Stimulated activated CD4-positive, alpha-beta T cell treated with anti-CD3 and anti-CD28 coated beads, Interleukin-15, amount 100 ng/mL, for 24 hours (primary cell): Measurements from ENCODE around the gene CAMK2A.

Experiments used
- DNase-seq: peaks from one replicate; pipeline ENCODE4 v3.0.0-alpha.2; 2020

Gene CAMK2A

GRCh38 chr5:150289551-150290390 is at the start of gene CAMK2A:
CAMK2A (minus strand) TSS chr5:150289773; CDS start chr5:150289625, 148 bp downstream.
- DNase-seq: no peak

- no peak for DNase-seq
Observed at GRCh38 chr5:150339165-150339564, 49.6 kb upstream of the CAMK2A start.

DNA sequence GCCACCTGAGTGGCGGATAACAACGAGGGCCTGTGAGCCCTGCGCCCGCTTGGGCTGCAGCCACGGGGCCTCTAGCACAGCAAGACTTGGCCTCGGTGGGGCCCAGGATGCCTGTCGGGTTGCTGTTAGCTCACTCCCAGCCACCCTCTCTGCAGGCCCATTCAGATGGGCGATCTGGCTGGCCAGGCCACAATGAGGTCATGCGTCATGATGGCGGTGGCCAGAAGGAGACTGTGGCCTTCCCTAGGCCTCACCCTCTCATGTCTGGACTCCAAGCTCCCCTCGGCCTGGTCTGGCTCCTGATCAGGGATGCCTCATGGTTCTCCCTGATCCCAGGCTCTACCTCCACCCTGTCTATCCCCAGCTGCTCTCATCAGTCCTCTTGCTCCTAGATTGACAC is 49.0 kb upstream of the CAMK2A start:
- DNase-seq: no peak

DNA sequence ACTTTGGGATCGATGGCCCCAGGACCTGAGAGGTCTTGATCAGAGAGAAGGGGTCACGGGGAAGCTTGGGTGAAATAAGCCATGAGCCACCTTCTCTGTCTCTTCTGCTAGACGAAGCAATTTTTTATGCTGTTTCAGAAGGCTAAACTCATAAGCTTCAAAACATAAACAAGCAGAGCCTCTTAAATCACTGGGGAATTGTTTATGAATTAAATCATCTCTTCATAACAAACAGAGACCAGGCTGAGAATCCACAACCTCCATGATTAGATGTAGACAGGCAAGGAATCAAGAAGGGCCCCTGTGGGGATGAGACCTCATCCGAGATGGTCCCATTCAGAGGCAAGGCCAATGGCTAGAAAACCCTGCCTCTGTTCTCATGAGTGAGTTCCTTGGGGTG is 46.2 kb upstream of the CAMK2A start:
- no peak for DNase-seq

- no peak for DNase-seq
Observed at GRCh38 chr5:150333400-150333799, 43.8 kb upstream of the CAMK2A start.

DNA sequence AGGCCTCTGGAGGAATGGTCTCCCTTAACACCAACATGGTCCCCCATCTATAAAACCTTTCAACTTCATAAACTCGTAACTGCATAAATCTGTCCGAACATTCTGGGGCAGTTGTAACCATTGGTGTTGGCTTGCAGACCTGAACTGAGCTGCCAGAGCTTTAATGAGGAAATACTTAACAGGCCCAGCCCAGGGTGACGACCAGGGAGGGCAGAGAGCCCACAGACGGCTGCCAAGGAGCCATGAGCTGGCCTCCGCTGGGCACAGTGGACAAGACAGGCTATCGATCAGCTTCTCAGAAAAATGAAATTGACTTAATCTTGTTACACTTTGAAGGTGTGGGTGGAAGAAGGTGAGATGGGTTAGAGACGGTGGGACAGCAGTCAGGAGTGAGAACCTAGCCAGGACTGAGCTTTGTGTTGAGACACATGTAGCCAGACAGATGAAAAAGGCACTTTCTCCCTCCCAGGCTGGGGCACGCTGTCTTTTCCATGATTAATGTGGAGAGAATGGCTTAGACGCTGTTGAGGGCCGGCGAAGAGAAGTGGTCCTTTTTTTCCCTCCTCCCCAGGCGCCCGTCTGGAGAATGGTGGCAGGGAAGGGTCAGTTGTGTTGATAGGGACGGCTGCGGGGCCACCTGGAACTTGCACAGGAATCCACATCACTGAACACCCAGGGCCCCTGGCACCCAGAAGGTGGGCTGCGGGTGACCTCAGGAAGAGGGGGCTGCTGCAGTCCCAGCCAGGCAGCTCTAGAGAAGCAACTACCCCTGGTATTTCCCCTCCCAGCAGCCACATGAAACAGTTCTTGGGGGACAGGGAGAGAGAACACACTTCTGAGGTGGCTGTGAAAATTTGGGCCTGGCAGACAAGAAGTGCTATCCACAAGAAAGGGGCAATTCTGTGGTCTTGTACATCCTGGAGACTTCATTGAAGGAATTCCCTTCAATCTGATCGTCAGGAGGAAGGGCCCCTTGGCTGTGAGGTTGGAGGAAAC is 40.6 kb upstream of the CAMK2A start:
- DNase-seq: no peak

DNA sequence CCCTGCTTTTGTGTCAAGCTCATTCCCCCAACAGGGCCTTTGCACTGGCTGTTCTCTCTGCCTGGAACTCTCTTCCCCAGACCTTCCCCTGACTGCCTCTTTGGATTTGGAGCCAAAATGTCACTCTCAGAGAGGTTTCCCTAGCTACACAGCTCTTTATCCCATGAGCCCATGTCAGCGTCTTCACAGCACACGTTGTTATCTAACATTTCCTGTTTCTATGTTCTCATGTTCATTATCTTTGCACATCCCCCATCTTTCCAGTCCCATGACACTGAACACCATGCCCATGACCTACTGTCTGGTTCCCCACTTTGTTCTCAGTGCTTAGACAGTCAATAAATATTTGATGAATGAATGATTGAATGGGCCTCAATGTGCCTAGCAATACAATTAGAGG is 39.5 kb upstream of the CAMK2A start:
- no peak for DNase-seq

DNA sequence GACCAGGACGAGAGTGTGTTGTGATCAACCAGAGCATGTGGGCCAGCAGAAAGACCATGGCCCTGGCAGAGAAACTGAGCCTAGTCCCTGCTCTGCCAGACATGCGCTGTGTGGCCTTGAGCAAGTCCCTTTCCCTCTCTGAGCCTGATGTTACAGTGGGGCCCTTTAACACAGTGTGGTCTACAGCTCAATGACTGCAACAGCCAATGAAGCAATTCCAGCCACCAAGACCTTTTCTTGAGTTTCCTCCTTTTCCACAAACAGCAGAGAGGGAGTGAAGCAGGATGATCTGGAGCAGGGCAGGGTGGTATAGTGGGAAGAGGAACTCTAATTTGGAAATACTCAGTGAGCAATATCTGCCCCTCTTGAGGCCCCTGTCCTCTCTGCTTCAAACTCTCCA is 38.9 kb upstream of the CAMK2A start:
- no peak for DNase-seq

DNA sequence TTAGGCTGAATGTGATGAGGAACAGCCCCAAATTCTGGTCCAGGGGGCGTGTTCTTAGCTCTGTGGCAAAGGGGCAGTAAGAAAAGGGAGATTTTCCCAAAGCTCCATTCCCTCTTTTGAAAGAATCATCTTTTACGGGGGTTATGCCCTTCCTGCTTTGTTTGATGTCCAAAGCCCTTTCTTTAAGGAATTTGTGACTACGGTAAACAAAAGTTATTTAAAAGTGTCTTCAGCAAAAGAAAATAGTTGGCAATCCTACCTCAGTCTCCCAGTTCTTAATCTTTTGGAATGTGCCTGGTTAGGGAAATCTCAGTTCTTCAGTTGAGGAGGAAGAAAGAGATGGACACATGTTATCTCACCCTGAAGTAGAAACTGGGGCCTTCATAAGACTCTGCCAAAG is 37.6 kb upstream of the CAMK2A start:
- no peak for DNase-seq

DNA sequence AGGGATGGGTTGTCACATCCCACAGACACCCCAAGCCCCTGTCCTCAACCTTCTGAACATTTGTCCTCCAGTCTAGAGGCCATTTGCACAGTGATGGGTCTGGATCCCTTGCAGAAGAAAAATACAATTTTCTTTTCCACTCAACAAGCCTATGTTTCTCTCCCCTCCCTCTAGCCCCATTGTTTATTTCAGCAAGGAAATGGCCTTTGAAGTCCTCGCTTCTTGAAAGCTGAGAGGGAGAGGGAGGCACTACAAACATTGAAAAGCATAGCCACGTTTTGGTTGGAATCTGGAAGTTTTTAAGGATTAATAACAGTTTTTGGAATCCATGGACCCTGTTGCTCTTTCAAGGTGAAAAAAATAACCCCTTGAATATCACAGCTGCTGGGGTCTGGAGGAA is 37.1 kb upstream of the CAMK2A start:
- no peak for DNase-seq

DNA sequence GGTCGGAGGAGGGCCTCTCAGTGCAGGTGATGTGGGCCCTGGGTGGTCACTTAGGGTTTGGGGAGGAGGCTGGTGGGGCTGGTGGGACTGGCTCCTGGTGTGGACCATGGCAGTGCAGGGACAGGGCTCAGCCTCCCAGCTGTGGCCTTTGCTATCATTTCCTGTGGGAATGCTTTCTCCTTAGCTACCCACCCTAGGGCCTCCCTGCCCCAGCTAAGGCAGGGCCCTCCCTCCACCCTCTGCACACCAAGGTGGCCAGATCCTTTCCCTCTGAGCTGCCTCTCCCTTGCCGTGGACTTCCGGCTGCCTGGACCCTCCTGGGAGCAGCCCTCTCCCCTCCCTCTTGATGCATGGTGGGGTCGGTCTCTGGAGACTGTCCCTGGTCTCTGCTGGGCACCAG is 35.9 kb upstream of the CAMK2A start:
- DNase-seq: no peak

DNA sequence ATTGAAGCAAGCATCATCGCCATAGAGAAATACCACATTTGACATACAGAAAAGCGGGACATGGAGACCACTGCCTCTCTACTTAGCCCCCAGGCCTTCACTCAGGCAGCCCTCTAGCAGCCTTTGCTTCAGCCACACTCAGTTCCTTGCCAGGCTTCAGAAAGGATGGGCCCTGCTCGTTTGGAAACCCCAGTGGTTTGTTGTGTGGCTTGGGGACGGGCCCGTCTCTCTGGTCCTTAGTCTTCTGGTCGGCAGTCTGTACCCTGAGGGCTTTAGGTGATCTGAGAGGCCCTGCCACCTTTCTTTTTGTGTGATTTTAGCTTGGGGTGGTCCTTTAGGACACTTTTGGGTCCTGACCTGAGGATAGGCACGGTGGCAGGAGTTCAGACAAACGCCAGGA is 34.2 kb upstream of the CAMK2A start:
- DNase-seq: no peak

DNA sequence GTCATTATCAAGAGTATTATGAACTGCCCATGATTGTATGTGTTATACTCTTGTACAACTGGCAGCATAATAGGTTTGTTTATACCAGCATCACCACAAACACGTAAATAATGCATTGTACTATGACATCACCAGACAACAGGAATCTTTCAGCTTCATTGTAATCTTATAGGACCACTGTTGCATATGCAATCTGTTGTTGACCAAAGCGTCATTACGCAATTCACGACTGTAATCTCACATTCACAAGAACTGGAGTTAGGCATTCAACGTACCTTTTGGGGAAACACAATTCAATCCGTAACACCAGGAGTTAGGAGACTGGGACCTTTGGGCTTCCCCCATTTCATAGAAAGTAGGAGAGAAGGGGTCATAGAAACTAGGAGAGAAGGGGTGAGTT is 33.5 kb upstream of the CAMK2A start:
- DNase-seq: no peak

DNA sequence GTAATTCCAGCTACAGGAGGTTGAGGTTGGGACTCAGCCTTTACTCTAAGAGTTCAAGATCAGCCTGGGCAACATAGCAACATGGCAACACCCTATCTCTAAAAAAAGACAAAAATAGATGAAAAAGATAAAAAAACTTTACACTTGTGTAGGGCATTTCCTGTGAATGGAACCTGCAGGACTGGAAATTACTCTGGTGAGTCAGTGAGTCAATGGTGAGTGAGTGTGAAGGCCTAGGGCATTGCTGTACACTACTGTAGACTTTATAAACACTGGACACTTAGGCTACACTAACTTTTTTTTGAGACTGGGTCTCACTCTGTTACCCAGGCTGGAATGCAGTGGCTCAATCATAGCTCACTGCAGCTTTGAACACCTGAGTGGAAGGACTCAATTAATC is 32.6 kb upstream of the CAMK2A start:
- DNase-seq: no peak

DNA sequence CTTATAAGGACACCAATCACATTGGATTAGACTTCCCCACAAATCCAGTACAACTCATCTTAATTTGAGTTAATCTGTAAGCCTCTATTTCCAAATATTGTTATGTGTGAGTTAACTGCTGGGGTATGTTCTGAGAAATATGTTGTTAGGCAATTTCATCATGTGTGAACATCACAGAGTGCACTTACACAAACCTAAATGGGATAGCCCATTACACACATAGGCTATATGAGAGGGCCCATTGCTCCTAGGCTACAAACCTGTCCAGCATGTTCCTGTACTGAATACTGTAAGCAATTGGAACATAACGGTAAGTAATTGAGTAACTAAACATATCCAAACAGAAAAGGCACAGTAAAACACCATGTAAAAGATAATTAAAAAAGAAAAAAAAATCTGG is 32.2 kb upstream of the CAMK2A start:
- DNase-seq: no peak

GRCh38 chr5:150321211-150321610 is 31.6 kb upstream of the CAMK2A start:
- no peak for DNase-seq

GRCh38 chr5:150320044-150320613 is 30.6 kb upstream of the CAMK2A start:
- no peak for DNase-seq

- DNase-seq: no peak
Observed at GRCh38 chr5:150319484-150319790, 29.9 kb upstream of the CAMK2A start.

DNA sequence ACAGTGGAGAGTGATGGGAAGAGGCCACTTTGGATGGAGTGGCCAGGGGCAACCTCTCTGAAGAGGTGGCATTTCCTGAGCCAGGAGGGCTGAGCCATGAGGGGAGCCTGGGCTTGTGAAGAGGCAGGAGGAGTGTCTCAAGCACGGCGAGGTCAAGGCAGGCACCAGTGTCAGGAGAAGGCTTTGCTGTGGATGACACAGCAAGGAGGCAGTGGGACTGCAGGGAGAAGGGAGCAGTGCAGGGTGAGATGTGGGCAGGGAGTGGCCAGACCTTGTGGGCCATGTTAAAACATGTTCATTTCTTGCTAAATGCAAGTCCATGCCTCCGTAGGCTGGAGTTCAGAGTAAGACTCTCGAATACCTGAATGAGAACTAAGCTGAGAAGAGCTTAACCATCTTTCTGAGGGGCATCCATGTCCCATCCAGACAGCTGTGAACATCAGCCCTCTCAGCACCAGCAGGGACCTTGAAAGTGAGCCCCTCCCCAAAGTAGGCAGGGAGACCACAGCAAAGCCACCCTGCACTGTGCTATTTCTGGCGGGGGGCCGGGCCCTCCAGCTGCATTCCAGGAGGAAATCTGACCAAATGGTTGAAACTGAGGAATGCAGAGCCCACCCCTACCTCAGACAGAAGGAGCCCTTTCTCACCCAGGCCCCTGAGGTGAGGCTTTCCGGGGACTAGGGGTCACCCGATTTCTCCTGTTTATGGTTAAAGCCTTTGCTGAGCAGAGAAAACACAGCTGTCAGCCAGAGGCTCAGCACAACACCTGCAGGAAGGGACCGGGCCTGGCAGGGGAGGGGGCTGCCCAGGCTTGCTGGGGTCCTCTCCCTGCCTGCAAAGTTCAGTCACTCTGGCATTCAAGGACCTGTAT is 29.3 kb upstream of the CAMK2A start:
- DNase-seq: no peak

- DNase-seq: peak; percentile 13
Observed at GRCh38 chr5:150317048-150318003, 27.8 kb upstream of the CAMK2A start.

- no peak for DNase-seq
Observed at GRCh38 chr5:150316320-150316719, 26.7 kb upstream of the CAMK2A start.

DNA sequence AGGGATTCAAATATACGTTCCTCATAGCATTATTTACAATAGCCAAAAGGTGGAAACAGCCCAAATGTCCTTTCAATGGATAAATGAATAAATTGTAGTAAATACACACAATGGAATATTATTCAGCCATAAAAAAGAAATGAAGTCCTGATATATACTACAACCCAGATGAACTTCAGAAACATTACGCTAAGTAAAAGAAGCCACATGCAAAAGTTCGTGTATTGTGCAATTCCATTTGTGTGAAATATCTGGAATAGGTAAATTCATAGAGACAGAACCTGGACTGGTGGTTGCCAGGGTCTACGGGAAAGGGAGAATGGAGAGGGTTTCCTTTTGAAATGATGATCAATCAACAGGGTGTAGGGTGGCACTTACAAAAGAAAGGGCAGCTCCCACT is 25.7 kb upstream of the CAMK2A start:
- no peak for DNase-seq
